GM12878 (cell line): ENCODE measurements around the gene CHD5.

Experiments used
- ASH2L ChIP-seq: fragments of 300-600, 200-600 bp; sonication (generic); IDR thresholded peaks from 2 replicates; pipeline ENCODE4 v1.6.1; 2017; ENCODE audit warnings: low read depth, mild to moderate bottlenecking, borderline replicate concordance
- ATF2 ChIP-seq: IDR thresholded peaks from 2 replicates; pipeline ENCODE4 v1.6.1; 2012; ENCODE audit warnings: low read length, inconsistent platforms
- HDGF ChIP-seq: fragments of 450-650 bp; IDR thresholded peaks from 2 replicates; pipeline ENCODE4 v1.6.1; 2016; ENCODE audit warnings: antibody characterized with exemption
- MYC ChIP-seq: IDR thresholded peaks from 2 replicates; pipeline ENCODE4 v1.6.1; 2011; ENCODE audit warnings: mild to moderate bottlenecking, low read length, moderate library complexity, inconsistent platforms; ENCODE audit not compliant: insufficient read depth, insufficient replicate concordance, insufficient read length, severe bottlenecking
- TBL1XR1 ChIP-seq: IDR thresholded peaks from 2 replicates; pipeline ENCODE4 v1.6.1; 2012; ENCODE audit warnings: low read depth, low read length, improper control_type of control experiment
- ZBTB11 ChIP-seq: fragments of 450-650 bp; formaldehyde crosslinking; IDR thresholded peaks from 2 replicates; pipeline ENCODE4 v1.5.0; 2022; ENCODE audit warnings: mild to moderate bottlenecking, missing genetic modification characterization

- TF ChIP-seq ASH2L: no peak
- no peak for TF ChIP-seq ATF2
- no peak for TF ChIP-seq HDGF
- TF ChIP-seq ZBTB11 (CRISPR knock-in tag): no peak
- TF ChIP-seq TBL1XR1: no peak
- no peak for TF ChIP-seq MYC
Observed at GRCh38 chr1:6091823-6092109, 88.4 kb downstream of the CHD5 start.
